K562 (cell line): ENCODE data around the gene RPTOR. TPM values are rescaled to one million over a fixed set of nuclear protein-coding genes. Genes with fewer than 3 reads are reported as not detected.

ENCODE experiments used
- ATAC-seq: fragments of 200-7000 bp; cut with Tn5 transposase; 3 replicates; pipeline ENCODE4 v1.9.1; 2020; ENCODE audit warnings: moderate library complexity
- BruUV-seq: library from RNA; stranded (reverse); fragments of 400-500 nt; replicated peaks from 2 replicates; lab custom pipeline; 2021; lab: Mats Ljungman, UMichigan
- CTCF ChIA-PET: fragments of 300-600 bp; formaldehyde crosslinking; extraction: SDS; loops from one replicate; lab custom pipeline; 2021; ENCODE audit warnings: low intra/inter-chr PET ratio; lab: Yijun Ruan, JAX
- POLR2A ChIA-PET: fragments of 300-600, 350-650 bp; sonication (Branson Sonifier 250); formaldehyde crosslinking; extraction: SDS; loops from one replicate; lab custom pipeline; 2021; ENCODE audit warnings: antibody characterized with exemption, inconsistent platforms; lab: Yijun Ruan, JAX
- DNase-seq, 4 experiments: peaks; one replicate each; pipeline versions ENCODE4 v3.0.0 to v3.0.0-alpha.2; 2011 to 2018; ENCODE audit warnings: low spot score in 3 of 4, mixed read lengths in 3 of 4; ENCODE audit errors: extremely low read depth in 1 of 4
- FAIRE-seq: peaks from 2 replicates; lab custom pipeline; 2011; peaks lifted over from hg19 to GRCh38; lab: Jason Lieb, UNC
- H2AFZ ChIP-seq: 2 replicates; pipeline ENCODE4 v1.6.0; 2011; ENCODE audit warnings: low read depth, low read length, control low read depth, inconsistent platforms
- H3K27ac ChIP-seq: fragments of 200-600 bp; 3 replicates; pipeline ENCODE4 v1.8.0; 2011; ENCODE audit warnings: low read depth, mild to moderate bottlenecking, control low read depth, inconsistent platforms, low read length, moderate library complexity, mixed read lengths; ENCODE audit errors: extremely low read depth
- H3K27me3 ChIP-seq, 2 experiments: fragments of 300-600 bp in 1 of 2; 2 replicates in 1 of 2; 3 replicates in 1 of 2; pipeline versions ENCODE4 v1.6.0 to v1.8.0; 2011; ENCODE audit warnings: inconsistent platforms in 2 of 2, low read length in 2 of 2, mild to moderate bottlenecking in 1 of 2, mixed read lengths in 1 of 2, moderate library complexity in 1 of 2; ENCODE audit not compliant: control insufficient read depth in 2 of 2, insufficient read depth in 2 of 2
- H3K36me3 ChIP-seq: fragments of 300-600 bp; 3 replicates; pipeline ENCODE4 v1.8.0; 2011; ENCODE audit warnings: mild to moderate bottlenecking, low read length, inconsistent platforms; ENCODE audit not compliant: control insufficient read depth, insufficient read depth
- H3K4me1 ChIP-seq, 2 experiments: fragments of 200-600 bp in 1 of 2; replicated peaks in 1 of 2; 2 replicates in 1 of 2; 3 replicates in 1 of 2; pipeline versions ENCODE4 v1.5.1 to v1.8.0; 2011; ENCODE audit warnings: inconsistent platforms in 2 of 2, low read length in 2 of 2, mild to moderate bottlenecking in 1 of 2, mixed read lengths in 1 of 2, moderate library complexity in 1 of 2; ENCODE audit not compliant: control insufficient read depth in 2 of 2, insufficient read depth in 2 of 2
- H3K4me2 ChIP-seq: 2 replicates; pipeline ENCODE4 v1.6.1; 2011; ENCODE audit warnings: low read length, control low read depth, inconsistent platforms, mixed read lengths; ENCODE audit not compliant: insufficient read depth
- H3K4me3 ChIP-seq: fragments of 200-600 bp; sonication (generic), shearing (Covaris generic); 2 replicates; pipeline ENCODE4 v1.5.1; 2016; ENCODE audit warnings: control low read depth, inconsistent platforms
- H3K79me2 ChIP-seq: fragments of 200-600 bp; 3 replicates; pipeline ENCODE4 v1.8.0; 2011; ENCODE audit warnings: low read length, inconsistent platforms; ENCODE audit not compliant: control insufficient read depth, insufficient read depth
- H3K9ac ChIP-seq, 2 experiments: 2 replicates each; pipeline versions ENCODE4 v1.6.0 to v1.6.1; 2011; ENCODE audit warnings: low read depth in 2 of 2, low read length in 2 of 2, control low read depth in 1 of 2, inconsistent platforms in 1 of 2, mild to moderate bottlenecking in 1 of 2, mixed read lengths in 1 of 2; ENCODE audit not compliant: insufficient read depth in 1 of 2
- H3K9me1 ChIP-seq: one replicate; pipeline ENCODE4 v1.6.0; 2011; ENCODE audit warnings: inconsistent platforms, mild to moderate bottlenecking, low read length, moderate library complexity; ENCODE audit not compliant: control insufficient read depth, insufficient read depth
- H3K9me3 ChIP-seq: replicated peaks from 2 replicates; pipeline ENCODE4 v1.5.1; 2011; ENCODE audit warnings: low read depth, low read length, inconsistent platforms; ENCODE audit not compliant: control insufficient read depth, insufficient read depth
- H4K20me1 ChIP-seq: replicated peaks from 2 replicates; pipeline ENCODE4 v1.6.1; 2011; ENCODE audit warnings: low read length, inconsistent platforms, mixed read lengths; ENCODE audit not compliant: control insufficient read depth, insufficient read depth
- CSDE1 ChIP-seq, 2 experiments: fragments of 450-650 bp; IDR thresholded peaks; 2 replicates each; pipeline ENCODE4 v1.6.1; 2016; ENCODE audit warnings: mild to moderate bottlenecking in 1 of 2
- HMG20B ChIP-seq: fragments of 250-450 bp; sonication (Bioruptor Pico); IDR thresholded peaks from 2 replicates; pipeline ENCODE4 v1.5.0; 2021; ENCODE audit warnings: mild to moderate bottlenecking
- NCOA6 ChIP-seq: fragments of 450-650 bp; IDR thresholded peaks from 2 replicates; pipeline ENCODE4 v1.6.1; 2017; ENCODE audit warnings: mild to moderate bottlenecking
- NELFE ChIP-seq: IDR thresholded peaks from 2 replicates; pipeline ENCODE4 v1.6.1; 2011; ENCODE audit warnings: mild to moderate bottlenecking; ENCODE audit not compliant: insufficient read depth, insufficient read length
- SP1 ChIP-seq: sonication (generic); formaldehyde crosslinking; IDR thresholded peaks from 2 replicates; pipeline ENCODE4 v1.8.1; 2022; ENCODE audit warnings: mild to moderate bottlenecking, missing genetic modification reagents
- TBL1XR1 ChIP-seq, 2 experiments: IDR thresholded peaks; 2 replicates each; pipeline ENCODE4 v1.6.1; 2012; ENCODE audit warnings: improper control_type of control experiment in 2 of 2, low read length in 2 of 2, mild to moderate bottlenecking in 1 of 2
- ZFP36 ChIP-seq: fragments of 150-350 bp; IDR thresholded peaks from 2 replicates; pipeline ENCODE4 v1.6.1; 2018; ENCODE audit warnings: low read length, low read depth; ENCODE audit not compliant: partially characterized antibody
- WGBS: fragments of 100-300 bp; shearing (Covaris generic); methylation state at CpG from one replicate; pipeline ENCODE4 v1.1.6; 2016; ENCODE audit warnings: low coverage, mixed read lengths; ENCODE audit not compliant: insufficient coverage; ENCODE audit errors: missing lambda C conversion rate; 5-methylcytosine and 5-hydroxymethylcytosine counted together
- in situ Hi-C: fragments of 300-500 bp; cut with MboI; formaldehyde crosslinking; loops from 4 replicates; pipeline ENCODE4 v1.15.0; 2018; ENCODE audit warnings: inconsistent platforms, mixed read lengths
- intact Hi-C: fragments of 100-400 bp; cut with micrococcal nuclease; formaldehyde crosslinking; loops from 2 replicates; pipeline ENCODE4 v1.14.2; 2022
- polyA plus RNA-seq, 8 experiments: library from polyadenylated mRNA; depleted of rRNA in 4 of 8; stranded (reverse) in 5 of 8; unstranded in 3 of 8; fragments of >200 nt; fragmentation: Nextera tagmentation in 2 of 8; fragmentation: Illumina TruSeq in 1 of 8; extraction: Ambion mirVana in 2 of 8; extraction: Trizol in 1 of 8; gene quantifications; 2 replicates each; pipeline versions ENCODE4 v1.2.1 to v1.2.3, GENCODE V29; 2011 to 2014; ENCODE audit warnings: inconsistent platforms in 1 of 8, missing spikeins in 1 of 8
- total RNA-seq, 7 experiments: library from RNA; depleted of rRNA in 6 of 7; stranded (reverse); fragments of >200 nt in 6 of 7; fragmentation: Illumina TruSeq in 2 of 7; extraction: Trizol in 2 of 7; gene quantifications; 2 replicates each; pipeline versions ENCODE4 v1.2.1 to v1.2.3, GENCODE V29; 2011 to 2021; ENCODE audit warnings: low replicate concordance in 1 of 7
- TF ChIP-seq, protein P1 (sequence below): IDR thresholded peaks from 3 replicates; pipeline ENCODE4 v1.6.1; 2011; ENCODE audit warnings: borderline replicate concordance, mild to moderate bottlenecking, moderate library complexity; ENCODE audit not compliant: insufficient read length; ENCODE audit errors: extremely low read depth
- TF ChIP-seq, protein P2 (sequence below): fragments of 250-450 bp; sonication (Bioruptor Pico); IDR thresholded peaks from 2 replicates; pipeline ENCODE4 v1.4.0; 2020; ENCODE audit warnings: mild to moderate bottlenecking, moderate library complexity, borderline replicate concordance
- TF ChIP-seq, protein P3 (sequence below): IDR thresholded peaks from 2 replicates; pipeline ENCODE4 v1.6.1; 2014; ENCODE audit warnings: antibody characterized with exemption
- TF ChIP-seq, protein P4 (sequence below): fragments of 450-650 bp; formaldehyde crosslinking; IDR thresholded peaks from 2 replicates; pipeline ENCODE4 v1.4.0; 2020; ENCODE audit warnings: mild to moderate bottlenecking, moderate library complexity
- TF ChIP-seq, protein P5 (sequence below): fragments of 250-450 bp; sonication (Bioruptor Pico); IDR thresholded peaks from 2 replicates; pipeline ENCODE4 v1.4.0; 2020

RPTOR gene
- total and polyA plus RNA-seq, 9 of the 15 experiments (the other 6 are each of a cell fraction or from before 2014, with no cell fraction given) = 0.24 to 54.1 (median 10.2) TPM

DNA sequence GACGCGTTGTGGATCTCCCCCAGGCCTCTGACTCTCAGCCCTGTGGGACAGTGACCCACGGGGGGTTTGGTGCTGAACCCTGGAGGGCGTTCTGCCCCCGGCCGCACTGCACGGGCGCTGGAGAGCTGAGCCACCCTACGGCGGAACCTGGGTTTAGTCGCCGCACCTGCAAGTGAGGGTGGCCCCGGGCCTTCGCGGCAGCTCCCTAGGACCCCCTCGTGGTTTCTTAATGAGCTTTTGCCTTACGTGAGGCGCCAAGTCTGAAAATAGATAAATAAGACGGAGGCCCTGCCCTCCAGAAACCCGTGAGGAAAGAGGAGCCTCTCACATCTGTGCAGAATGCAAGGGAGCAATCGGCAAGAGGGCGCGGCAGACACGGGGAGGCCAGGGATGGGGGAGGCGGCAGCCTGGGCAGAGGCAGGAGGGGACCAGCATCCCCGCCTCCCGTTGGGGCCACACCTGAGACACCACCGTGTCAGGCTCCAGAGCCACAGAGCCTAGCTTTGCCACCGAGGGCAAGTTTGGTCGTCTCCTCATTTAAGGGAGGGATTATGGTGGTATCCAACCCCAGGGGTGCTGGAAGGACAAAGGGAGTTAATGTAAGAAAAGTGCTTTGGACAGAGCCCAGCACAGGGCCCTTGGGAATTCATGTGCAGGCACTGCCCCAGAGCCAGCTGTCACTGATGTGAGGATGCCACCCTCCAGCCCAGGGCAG, 293.8 kb downstream of the RPTOR start:
- H4K20me1 ChIP-seq = no peaks in the 10 kb centered on the region; the same call in 1 of the 2 replicates
- 94% methylated on average over 21 of the region's 30 CpGs for WGBS
- ATAC-seq (no peak), DNase-seq (no peak), FAIRE-seq (no peak)
- H3K9ac ChIP-seq = no peak overlapping the region
- no peaks in the 10 kb centered on the region for H3K79me2 ChIP-seq
- no peaks in the 10 kb centered on the region for H3K9me1 ChIP-seq
- no peak overlapping the region for H3K4me3 ChIP-seq
- TF ChIP-seq, protein P1, sequence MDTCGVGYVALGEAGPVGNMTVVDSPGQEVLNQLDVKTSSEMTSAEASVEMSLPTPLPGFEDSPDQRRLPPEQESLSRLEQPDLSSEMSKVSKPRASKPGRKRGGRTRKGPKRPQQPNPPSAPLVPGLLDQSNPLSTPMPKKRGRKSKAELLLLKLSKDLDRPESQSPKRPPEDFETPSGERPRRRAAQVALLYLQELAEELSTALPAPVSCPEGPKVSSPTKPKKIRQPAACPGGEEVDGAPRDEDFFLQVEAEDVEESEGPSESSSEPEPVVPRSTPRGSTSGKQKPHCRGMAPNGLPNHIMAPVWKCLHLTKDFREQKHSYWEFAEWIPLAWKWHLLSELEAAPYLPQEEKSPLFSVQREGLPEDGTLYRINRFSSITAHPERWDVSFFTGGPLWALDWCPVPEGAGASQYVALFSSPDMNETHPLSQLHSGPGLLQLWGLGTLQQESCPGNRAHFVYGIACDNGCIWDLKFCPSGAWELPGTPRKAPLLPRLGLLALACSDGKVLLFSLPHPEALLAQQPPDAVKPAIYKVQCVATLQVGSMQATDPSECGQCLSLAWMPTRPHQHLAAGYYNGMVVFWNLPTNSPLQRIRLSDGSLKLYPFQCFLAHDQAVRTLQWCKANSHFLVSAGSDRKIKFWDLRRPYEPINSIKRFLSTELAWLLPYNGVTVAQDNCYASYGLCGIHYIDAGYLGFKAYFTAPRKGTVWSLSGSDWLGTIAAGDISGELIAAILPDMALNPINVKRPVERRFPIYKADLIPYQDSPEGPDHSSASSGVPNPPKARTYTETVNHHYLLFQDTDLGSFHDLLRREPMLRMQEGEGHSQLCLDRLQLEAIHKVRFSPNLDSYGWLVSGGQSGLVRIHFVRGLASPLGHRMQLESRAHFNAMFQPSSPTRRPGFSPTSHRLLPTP = no peak
- TF ChIP-seq, protein P2, sequence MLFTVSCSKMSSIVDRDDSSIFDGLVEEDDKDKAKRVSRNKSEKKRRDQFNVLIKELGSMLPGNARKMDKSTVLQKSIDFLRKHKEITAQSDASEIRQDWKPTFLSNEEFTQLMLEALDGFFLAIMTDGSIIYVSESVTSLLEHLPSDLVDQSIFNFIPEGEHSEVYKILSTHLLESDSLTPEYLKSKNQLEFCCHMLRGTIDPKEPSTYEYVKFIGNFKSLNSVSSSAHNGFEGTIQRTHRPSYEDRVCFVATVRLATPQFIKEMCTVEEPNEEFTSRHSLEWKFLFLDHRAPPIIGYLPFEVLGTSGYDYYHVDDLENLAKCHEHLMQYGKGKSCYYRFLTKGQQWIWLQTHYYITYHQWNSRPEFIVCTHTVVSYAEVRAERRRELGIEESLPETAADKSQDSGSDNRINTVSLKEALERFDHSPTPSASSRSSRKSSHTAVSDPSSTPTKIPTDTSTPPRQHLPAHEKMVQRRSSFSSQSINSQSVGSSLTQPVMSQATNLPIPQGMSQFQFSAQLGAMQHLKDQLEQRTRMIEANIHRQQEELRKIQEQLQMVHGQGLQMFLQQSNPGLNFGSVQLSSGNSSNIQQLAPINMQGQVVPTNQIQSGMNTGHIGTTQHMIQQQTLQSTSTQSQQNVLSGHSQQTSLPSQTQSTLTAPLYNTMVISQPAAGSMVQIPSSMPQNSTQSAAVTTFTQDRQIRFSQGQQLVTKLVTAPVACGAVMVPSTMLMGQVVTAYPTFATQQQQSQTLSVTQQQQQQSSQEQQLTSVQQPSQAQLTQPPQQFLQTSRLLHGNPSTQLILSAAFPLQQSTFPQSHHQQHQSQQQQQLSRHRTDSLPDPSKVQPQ (CRISPR knock-in tag) = no peak
- TF ChIP-seq, protein P3, sequence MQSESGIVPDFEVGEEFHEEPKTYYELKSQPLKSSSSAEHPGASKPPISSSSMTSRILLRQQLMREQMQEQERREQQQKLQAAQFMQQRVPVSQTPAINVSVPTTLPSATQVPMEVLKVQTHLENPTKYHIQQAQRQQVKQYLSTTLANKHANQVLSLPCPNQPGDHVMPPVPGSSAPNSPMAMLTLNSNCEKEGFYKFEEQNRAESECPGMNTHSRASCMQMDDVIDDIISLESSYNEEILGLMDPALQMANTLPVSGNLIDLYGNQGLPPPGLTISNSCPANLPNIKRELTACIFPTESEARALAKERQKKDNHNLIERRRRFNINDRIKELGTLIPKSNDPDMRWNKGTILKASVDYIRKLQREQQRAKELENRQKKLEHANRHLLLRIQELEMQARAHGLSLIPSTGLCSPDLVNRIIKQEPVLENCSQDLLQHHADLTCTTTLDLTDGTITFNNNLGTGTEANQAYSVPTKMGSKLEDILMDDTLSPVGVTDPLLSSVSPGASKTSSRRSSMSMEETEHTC = no peak
- TF ChIP-seq NELFE (no peak), NCOA6 (no peak), ZFP36 (no peak), TBL1XR1 (IDR thresholded peaks at IDR 0.05; ENCODE audit: low read length in 2 of 2) (no peak), HMG20B (CRISPR knock-in tag) (no peak), SP1 (CRISPR knock-in tag) (no peak), CSDE1 (IDR thresholded peaks at IDR 0.05) (no peak)
- TF ChIP-seq, protein P4, sequence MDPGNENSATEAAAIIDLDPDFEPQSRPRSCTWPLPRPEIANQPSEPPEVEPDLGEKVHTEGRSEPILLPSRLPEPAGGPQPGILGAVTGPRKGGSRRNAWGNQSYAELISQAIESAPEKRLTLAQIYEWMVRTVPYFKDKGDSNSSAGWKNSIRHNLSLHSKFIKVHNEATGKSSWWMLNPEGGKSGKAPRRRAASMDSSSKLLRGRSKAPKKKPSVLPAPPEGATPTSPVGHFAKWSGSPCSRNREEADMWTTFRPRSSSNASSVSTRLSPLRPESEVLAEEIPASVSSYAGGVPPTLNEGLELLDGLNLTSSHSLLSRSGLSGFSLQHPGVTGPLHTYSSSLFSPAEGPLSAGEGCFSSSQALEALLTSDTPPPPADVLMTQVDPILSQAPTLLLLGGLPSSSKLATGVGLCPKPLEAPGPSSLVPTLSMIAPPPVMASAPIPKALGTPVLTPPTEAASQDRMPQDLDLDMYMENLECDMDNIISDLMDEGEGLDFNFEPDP = no peak
- TF ChIP-seq, protein P5, sequence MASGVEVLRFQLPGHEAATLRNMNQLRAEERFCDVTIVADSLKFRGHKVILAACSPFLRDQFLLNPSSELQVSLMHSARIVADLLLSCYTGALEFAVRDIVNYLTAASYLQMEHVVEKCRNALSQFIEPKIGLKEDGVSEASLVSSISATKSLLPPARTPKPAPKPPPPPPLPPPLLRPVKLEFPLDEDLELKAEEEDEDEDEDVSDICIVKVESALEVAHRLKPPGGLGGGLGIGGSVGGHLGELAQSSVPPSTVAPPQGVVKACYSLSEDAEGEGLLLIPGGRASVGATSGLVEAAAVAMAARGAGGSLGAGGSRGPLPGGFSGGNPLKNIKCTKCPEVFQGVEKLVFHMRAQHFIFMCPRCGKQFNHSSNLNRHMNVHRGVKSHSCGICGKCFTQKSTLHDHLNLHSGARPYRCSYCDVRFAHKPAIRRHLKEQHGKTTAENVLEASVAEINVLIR (CRISPR knock-in tag) = no peak
- H3K36me3 ChIP-seq = peaks cover 24% of the 10 kb centered on the region
- peaks cover 1 to 18% of the 10 kb centered on the region in 2 experiments for H3K4me1 ChIP-seq
- H3K9me3 ChIP-seq = no peaks in the 10 kb centered on the region
- no peak overlapping the region for H2AFZ ChIP-seq
- H3K27me3 ChIP-seq = no peaks in the 10 kb centered on the region
- intact Hi-C loops = no loop called here
- POLR2A ChIA-PET = interaction anchor here (0.7 kb wide), 1 partner anchor 16 kb away, joined by 3 read pairs; no protein-coding TSS in a partner anchor
- H3K4me2 ChIP-seq = no peak overlapping the region
- H3K27ac ChIP-seq = no peak overlapping the region
- CTCF ChIA-PET = no interaction called here
- in situ Hi-C loops = no loop called here
- no TSS peak for BruUV-seq
